Uterus (tissue), 2 donors: ENCODE data around the gene KLF3.

Experiments
- CTCF ChIP-seq, 4 experiments: fragments of 200-600 bp in 2 of 4; fragments of 450-650 bp in 2 of 4; sonication (generic) in 2 of 4; IDR thresholded peaks; one replicate each; pipeline ENCODE4 v1.5.1; 2016 to 2019; ENCODE audit warnings: antibody characterized with exemption in 4 of 4, mild to moderate bottlenecking in 2 of 4, moderate library complexity in 1 of 4
- POLR2A ChIP-seq, 2 donors: fragments of 450-650 bp; IDR thresholded peaks; one replicate each; pipeline ENCODE4 v1.6.1; 2016; ENCODE audit warnings: antibody characterized with exemption in 2 of 2, mild to moderate bottlenecking in 1 of 2, moderate library complexity in 1 of 2

DNA sequence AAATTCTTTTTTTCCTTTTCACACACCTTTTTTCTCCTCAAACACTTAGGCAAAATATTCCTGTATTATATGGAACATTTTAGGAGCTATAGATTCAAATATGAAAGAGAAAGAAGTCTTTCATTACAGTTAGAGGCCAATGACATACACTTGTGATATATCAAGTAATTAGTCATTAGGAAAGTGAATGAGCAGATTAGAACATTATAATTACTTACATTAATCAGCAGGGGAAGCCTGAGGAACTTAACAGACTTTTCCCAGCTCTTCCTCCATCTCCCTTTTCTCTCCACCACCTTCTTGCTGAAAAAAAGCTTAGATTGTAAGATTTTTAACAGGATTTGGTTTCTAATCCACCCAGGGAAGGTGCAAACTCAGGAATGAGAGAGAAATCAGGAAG, 29.6 kb downstream of the KLF3 start:
- TF ChIP-seq CTCF (IDR thresholded peaks at IDR 0.05) (no peak), POLR2A (IDR thresholded peaks at IDR 0.05) (no peak)
